ENCODE results near the gene SLC6A12.
"Not testable (repeated sequence)": the region's sequence is repeated elsewhere in the genome, so short reads cannot be mapped to it uniquely, and the experiment has no call there.

The SLC6A12 gene

DNA sequence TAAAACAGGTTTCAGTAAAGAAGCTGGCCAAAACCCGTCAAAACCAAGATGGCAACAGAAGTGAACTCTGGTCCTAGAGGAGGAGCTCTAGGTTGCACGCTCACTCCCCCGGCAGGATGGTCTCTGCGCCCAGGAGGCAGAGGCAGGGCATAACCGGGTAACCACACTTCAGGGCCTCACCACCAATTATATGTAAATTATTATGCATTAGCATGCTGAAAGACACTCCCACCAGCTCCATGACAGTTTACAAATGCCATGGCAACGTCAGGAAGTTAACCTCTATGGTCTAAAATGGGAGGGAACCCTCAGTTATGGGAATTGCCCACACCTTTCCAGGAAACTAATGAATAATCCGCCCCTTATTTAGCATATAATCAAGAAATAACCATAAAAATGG is 20.1 kb upstream of the SLC6A12 start:
- no peak for DNase-seq

DNA sequence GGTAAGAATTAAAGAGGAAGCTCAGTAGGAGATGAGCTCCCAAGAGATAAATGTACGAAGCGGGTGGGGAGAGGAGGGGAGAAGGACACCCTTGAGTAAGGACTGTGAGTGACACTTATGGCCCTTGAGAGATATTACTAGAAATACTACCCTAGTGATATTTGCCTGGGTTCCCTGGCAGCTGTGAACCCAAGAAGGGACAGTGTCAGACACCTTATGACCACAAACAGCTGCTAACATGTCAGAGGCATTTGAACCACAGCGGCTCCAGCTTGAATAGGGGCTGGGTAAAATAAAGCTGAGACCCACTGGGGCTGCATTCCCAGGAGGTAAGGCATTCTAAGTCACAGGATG is 19.6 kb upstream of the SLC6A12 start:
- DNase-seq: no peak

DNA sequence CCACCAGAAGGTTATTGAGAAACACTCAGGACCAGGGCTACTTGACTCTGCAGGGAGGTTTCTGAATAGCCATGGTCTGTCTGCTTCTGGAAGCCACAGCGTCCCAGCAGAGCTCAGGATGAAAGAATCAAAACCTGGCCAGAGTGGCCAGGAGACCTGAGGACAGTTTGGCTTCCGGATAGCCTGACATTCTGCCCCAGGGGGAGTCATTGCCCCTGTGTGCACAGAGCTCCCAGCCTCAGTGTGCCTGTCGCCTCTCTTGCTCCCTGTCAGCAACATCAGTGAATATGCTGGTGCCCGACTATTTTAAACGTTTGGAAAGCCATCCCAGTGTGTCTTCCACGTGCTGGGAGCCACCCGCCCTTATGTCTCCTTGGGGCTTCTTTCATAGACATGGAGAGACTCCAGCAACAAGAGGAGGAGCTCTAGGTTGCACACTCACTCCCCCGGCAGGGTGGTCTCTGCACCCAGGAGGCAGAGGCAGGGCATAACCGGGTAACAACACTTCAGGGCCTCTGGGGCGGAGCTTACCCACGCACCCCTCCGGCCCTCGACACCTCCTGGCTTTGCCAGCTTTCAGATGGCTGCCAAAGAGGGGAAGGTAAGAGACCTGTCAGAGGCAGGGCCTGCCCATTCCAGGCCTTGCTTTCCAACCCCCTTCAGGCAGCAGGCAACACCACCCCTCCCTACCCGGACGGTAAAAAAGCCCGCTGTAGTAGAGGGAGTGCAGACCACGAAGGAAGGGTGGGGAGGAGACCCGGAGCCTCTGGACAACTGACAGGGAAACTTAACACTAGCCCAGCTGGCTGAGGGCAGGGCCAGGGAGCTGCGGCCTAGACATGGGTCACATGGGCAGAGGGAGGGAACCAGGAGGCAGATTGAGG is 19.0 kb upstream of the SLC6A12 start:
- no peak for DNase-seq

DNA sequence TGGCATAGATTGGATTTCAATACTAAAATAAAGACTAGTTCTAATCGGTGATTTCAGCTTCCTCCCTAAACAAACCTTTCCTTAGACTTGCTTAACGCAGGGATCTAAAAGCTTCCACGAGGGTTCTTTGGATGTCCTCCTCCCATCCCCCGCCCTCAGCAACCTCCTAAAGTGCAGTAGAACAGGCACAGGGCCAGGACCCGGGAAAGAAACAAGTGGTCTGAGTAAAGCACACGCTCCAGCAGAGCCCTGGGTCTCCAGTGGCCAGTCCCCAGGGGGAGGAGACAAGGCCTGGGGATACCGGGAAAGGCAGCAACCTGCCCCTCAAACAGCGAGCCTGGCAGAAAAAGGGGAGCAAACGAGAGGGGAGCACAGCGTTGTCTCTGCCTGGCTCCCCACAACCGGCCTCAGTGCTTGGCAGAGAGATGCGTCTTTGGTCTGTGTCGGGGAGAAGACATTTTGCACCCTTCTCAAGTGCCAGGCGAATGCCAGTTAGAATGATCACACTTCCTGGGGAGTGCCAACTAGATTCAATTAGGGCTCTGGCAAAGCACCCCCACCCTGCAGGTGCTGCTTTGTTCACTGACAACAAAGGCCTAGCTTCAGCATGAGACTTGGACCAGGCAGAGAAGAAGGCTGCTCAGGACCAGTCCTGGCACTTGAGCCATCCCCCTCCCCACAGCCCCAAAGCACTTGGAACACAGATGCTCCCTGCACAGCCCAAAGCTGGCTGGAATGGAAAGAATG is 17.1 kb upstream of the SLC6A12 start:
- DNase-seq: no peak

DNA sequence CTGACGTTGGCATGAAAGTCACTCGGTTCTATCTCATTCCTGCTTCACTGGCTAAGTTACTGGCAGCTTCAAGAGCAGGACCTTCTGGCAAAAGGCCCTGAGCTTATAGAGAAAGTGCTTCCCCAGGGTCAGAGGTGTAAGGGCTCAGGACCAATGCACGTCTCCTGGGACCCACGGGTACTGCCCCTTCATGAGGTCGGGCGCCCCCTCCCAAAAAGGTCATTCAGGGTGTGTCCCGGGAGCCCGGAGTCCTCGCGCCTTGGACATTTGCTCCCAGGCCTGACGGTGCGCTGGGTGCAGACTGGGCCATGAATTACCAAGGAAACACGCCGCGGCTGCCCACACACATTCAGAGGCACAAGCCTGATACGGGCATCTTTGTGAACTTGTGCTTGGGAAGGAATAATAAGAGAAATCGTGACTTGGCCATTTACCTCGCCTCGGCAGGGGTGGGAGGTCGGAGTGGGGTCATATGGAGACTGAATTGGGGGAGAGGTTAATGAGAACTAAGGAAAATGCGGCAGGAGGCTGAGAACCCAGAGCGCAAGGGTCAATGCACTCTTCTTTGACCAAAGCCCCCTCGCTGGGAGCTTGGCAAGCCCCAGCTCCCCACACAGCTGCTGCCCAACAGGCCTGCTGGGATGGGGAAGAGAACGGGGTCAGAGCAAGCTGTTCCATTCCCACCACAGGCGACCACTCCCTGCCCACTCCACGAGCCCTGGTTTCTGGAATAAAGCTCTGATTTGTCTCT is 15.7 kb upstream of the SLC6A12 start:
- no peak for DNase-seq

DNA sequence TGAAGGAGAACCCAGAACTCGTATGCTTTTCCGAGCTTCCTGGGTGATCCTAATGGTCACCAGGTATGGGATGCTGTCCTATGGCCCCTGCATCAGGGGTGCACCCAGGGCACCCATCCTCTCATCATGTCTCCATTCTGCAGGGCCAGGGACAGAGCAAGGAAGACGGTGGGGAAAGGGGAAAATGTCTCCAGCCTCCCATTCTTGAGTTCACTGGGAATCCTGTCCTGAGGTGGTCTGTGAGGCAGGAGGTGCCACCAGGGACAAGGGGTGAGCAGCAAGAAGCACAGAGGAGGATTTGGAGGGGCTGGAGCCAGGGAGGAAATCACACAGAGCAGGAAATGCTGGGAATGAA is 14.9 kb upstream of the SLC6A12 start:
- no peak for DNase-seq

DNA sequence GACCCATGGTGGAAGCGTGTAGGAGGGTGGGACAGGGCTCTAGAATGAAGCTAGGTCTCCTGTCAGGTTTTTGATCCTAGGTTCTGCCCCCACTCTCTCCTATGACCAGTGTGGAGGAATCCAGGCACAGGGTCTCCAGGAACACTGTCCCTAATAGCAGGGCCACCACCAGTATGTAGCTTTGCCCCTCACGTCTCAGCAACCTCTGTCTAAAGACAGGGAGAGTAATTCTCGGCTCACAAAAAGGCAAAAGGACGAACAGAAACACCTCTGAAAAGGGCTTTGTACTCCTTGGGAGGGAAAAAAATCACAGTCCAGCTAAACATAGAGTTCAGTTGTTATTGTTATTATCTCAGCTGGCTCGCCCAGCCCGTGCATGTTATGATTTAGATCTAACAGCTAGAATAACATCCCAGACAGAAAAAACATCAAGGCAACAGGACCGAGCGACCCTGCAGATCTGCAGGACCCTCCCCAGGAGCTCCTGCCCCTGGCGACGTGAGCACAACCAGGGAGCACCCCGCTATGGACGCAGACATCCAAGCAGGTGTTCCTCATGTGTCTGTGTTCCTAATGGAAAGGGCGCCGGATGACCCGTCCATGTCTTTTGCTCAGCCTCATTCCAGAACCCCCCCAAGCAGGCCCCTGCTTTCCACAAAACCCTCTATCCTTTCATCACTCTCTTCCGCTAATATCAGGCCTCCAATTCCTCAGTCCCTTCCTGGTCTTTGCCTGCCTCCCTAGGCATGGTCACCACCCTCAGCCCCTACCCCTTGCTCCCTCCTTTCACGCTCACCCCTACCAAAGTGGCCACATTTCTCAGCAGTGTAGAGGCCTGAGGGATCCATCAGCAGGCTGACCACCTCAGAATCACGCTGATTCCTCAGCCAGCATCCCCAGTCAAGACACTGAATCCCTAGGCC is 14.2 kb upstream of the SLC6A12 start:
- DNase-seq: no peak

DNA sequence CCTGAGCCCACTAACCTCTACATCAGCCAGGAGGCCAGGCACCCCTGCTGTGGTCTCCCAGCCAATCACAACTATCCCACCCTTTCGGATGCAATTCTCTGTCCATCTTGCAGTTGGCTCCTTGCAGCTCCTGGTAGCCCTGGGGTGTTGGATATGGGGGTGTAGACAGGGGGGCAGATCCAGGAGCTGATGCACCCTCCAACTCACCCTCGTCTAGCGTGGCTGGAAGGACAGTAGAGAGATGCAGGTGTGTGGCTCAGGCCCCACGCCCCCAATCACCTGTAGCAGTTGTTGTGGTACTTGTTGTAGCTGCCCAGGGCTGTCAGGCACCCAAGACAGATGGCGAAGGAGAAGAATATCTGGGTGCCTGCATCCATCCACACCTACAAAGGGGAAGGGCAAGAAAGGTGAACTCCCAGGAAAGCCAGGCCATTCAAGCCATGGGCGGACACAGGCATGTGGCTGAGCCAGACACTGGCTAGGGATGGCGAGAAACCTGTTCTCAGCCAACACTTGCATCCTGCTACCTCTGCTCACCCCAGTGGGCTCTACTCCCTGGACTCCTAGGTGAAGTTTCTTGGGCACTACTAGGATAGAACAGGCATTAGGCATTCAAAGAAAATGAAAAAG is 13.4 kb upstream of the SLC6A12 start:
- DNase-seq: no peak

DNA sequence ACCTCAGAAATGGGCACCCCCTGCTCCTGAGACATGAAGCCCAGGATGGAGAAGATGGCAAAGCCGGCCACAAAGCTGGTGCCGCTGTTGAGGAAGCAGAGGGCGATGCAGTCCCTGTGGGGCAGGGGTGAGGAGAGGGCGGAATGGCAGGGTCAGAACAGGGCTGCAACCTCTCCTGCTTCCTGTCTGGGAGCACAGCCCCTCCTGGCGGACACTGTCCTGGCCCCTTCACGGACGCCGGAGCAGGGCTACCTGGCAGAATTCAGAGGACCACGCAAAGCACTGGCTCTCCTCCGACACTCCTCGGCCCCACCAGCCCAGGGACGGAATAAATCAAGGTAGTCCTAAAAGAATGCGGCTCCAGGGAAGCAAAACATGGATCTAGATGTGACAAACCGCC is 12.4 kb upstream of the SLC6A12 start:
- no peak for DNase-seq

DNA sequence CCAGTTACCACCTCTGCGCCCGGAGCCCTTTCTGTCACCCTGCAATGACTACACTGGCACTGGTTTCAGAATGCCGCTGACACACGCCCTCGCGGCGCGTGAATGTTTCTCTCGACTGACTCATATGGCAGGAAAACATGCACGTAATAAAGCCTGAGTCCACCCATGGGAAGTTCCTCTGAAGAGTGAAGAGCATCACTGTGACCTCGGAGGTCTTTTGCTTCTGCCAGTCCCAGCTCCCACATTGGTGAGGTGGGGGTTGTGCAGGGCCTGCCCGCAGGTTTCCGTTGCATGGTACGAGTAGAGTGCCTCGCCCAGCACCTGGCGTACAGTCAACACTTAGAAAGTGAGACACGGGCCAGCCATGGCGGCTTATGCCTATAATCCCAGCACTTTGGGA is 11.1 kb upstream of the SLC6A12 start:
- no peak for DNase-seq

DNA sequence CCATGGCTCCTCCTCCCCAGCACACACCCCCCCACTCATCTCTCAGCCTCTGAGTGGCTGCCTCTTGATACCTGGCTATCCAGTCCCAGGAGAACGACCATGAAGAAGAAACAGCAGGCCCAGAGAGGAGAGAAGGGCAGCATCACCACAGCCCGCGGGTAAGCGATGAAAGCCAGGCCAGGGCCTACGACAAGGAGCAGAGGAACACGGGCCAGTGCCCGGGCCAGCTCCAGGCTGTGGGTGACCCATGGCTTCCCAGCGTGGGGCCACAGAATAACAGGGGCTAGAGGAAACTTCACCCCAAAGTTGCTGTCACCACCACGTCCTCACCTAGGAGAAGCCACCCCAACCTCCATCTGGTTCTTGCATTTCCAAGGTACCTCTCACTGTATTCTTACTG is 10.4 kb upstream of the SLC6A12 start:
- no peak for DNase-seq

DNA sequence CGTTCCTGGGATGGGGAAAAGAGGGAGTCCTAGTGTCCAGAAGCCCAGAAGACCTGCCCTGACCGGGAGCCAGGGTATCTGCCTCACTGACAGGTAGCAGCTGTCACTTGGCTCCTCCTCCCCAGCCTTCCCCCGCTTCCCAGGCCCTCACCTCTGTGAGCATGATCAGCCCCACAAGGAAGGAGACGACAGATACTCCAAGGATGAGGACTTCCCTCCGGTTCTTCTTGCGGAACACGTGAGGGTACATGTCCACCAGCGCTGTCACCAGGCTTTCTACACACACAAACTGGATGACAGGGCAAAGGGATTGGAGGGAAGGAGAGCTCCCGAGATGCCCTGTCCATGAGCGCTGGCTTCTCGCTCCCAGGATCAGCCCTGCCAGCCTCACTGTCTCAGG is 9.9 kb upstream of the SLC6A12 start:
- DNase-seq: no peak

DNA sequence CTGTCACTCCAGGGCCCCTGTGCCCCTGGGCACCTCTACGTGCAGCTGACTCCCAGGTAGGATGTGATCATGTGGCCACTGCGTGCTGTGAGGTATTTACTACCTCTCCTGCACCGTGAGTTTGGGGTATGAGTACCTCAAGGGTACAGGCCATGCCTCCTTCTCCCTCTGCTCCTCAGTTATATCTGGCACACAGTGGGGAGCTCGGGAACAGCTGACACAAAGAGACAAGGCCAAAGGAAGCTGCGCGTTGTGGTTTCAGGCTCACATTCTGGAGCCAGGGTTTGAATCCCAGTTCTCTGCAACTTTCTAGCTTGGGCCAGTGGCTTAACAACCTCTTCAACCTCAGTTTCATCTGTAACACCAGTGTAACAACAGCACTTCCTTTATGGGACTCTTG is 7.8 kb upstream of the SLC6A12 start:
- DNase-seq: no peak

DNA sequence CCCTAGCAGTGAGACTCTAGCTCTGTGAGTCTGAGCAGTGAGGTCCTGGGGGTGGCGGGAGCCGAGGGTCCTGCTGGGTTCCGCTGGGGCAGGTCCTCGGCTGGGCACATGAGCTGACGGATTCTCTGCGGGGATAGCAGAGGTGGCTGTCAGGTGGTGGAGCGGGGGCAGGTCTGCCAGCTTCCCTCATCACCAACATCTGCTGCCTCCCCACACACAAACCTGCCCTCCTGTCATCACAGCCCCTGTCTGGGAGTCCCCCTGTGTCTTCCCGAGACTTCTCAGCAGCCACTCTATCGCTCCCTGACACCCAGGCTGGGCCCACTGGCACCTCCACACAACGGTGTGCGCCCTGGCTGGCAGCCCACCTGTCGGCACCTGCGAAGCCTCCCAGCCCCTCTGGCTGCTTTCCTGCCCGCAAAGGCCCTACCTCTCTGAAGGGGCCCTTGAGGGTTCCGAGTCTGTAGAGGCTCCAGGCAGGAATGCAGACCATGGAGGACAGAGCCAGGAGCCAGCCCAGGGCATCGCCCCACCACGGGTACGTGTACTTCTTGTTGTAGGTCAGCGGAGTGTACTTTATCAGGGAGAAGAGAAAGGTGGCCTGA is 7.1 kb upstream of the SLC6A12 start:
- DNase-seq: no peak

DNA sequence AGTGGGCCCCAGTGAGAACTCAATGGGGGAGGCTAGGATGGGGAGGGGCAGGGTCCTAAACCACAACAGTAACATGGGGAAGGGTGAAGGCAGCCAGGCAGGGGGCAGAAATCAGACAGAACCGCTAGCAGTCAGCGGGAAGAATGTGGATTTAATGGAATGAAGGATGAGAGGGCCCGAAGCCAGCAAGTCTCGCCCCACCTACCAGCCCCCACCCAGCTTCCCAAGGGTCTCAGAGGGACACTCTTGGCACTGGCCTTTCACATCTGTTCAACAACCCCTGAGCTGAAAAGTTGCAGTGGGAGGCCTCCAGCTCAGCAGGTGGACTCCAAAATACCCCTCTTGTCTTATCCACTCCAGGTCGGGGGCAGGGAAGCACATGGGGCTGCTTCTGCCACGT is 6.5 kb upstream of the SLC6A12 start:
- no peak for DNase-seq

DNA sequence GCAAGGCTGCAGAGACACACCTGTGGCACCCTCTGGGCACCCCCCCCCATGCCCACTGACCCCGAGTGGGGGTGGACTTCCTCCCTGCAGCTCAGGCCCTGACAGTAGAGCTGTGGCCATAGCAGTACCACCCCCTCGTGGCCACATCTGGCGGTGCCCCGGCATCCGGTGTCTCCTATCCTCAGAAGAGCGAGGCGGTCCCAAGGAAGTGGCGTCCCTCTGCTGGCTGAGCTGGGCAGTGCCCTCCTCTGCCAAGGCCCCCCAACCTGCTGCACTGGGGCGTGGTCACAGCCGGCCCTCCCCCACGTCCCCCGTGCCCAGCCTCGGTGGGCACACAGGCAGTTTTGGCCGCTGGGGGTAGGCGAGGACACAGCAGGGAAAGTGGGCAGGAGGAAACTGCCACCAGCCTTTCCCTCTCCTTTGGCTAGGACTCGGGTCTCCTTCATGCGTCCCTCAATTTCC is 6.0 kb upstream of the SLC6A12 start:
- DNase-seq: no peak

DNA sequence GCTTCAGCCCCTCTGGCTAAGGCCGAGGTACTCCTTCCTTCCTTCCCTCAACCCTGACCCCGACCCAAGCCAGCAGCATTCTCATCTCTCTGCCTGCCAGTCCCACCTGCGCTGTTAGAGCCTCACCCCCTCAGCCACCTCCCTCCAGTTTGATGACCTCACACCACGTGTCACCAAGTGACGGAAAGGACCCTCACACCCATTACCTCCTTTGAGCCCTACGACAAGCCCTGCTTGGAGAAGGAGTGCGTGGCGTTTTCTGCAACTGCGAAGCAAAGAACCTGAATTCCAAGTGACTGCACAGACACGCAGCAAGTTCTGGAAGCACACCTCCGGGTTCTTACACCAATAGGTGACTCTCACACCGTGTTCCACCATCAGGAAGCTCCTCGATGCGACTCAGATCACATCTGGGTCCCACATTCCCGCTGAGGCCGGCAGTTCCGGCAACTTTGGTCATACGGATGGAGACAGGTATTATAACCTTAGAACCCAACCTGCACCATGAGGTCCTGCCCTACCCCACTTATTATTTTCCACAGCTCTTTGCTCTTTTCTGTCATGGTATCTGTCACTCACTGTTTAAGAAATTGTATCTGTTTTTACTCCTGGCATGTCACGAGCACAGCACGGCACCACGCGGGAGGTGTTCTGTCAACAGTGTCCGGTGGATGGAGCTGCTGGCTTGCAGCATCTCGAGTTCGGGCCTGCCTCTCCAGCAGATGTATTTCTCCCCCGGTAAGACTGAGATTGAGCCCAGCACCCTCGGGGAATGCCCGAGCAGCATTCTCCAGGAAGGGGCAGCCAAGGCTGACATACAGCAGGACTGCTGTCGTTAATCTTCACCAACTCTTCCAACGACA is 5.0 kb upstream of the SLC6A12 start:
- DNase-seq: no peak

DNA sequence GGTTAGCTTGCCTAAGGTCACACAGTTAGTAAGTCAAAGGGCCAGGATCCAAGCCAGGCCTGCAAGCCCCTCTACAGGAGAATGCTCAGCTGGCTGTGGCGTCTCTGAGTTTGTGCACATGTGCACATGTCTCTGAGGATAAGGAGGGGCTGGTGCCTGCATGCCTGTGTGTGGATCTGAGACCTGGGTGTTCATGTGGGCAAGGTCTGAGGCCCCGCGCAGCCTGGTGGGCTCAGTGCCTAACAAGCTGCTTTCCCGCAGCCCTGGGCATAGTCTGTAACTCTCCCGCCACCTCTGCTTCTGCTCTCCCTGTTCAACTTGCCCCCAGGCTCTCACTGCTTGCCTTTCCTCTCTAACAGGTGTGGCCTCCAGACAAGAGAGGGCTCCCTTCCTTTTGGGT is 4.3 kb upstream of the SLC6A12 start:
- DNase-seq: no peak

DNA sequence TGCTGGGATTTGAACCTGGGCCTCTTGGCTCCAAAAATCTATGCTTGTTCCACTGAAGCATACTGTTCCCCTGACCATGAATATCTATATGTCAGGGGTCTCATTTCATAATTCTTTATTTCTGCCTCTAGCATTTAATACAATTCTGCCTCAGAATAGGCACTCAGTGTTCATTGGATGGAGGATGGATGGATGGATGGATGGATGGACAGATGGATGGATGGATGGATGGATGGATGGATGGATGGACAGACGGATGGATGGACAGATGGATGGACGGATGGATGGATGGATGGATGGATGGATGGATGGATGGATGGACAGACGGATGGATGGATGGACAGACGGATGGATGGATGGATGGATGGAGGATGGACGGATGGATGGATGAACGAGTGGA is 3.1 kb upstream of the SLC6A12 start:
- DNase-seq: not testable (repeated sequence)

DNA sequence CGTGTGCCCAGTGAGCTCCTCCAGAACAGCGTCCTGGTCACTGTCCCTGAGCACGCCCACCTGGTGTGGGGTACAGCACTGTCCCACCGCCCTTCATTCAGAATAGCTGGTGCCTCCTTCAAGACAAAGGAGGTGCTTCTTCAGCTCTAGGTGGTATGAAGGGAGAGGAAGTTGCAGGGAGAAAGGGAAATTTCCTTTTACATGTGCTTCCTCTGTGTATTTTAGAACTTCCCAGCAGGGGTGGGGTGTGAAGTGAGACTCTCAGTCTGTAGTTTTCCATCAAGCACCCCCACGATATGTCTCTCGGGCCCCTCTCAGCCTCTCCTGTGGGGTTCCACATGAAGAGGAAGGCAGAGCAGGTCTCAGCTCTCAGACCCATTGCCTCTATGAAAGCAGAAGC is 1.2 kb upstream of the SLC6A12 start:
- no peak for DNase-seq

DNA sequence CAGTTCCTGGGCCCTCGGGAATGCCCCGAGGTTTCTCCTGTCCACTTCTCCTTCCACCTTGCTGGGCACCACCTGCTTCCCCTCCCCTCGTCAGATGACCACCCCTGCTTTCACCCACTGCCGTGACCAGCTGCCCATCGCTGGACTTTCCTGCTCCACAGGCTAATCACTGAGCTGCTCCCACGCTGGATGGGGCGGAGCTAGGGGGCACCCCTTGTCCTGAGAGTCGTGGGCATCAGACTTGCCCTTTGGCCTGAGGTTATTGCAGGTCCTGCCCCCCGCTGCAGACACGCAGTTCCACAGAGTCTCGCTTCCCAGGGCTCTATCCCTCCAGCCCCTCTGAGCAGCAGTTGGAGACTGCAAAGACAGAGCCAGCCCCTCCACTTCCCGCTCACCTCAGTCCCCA is 427 bp downstream of the SLC6A12 start:
- no peak for DNase-seq
